SK-N-SH treated with all-trans-retinoic acid at 6 μM for 48 hours (cell line): Measurements from ENCODE around the gene TMED1.

Source experiments
- ATAC-seq: fragments of 200-7000 bp; cut with Tn5 transposase; 3 replicates; pipeline ENCODE4 v1.9.1; 2020; ENCODE audit warnings: mild to moderate bottlenecking, moderate library complexity
- ARNTL ChIP-seq: fragments of 450-650 bp; formaldehyde crosslinking; IDR thresholded peaks from 2 replicates; pipeline ENCODE4 v1.5.0; 2020; ENCODE audit warnings: low read depth, mild to moderate bottlenecking, moderate library complexity, borderline replicate concordance
- BACH2 ChIP-seq: fragments of 250-450 bp; sonication (Bioruptor Pico); IDR thresholded peaks from 2 replicates; pipeline ENCODE4 v1.9.0; 2021; ENCODE audit warnings: mild to moderate bottlenecking, borderline replicate concordance
- CSDC2 ChIP-seq: fragments of 250-450 bp; sonication (Bioruptor Pico); IDR thresholded peaks from 2 replicates; pipeline ENCODE4 v1.5.0; 2020; ENCODE audit warnings: mild to moderate bottlenecking, moderate library complexity
- CSRNP3 ChIP-seq: fragments of 250-450 bp; sonication (Bioruptor Pico); IDR thresholded peaks from 2 replicates; pipeline ENCODE4 v1.5.1; 2021; ENCODE audit warnings: mild to moderate bottlenecking, moderate library complexity
- ESRRG ChIP-seq: fragments of 250-450 bp; sonication (Bioruptor Pico); IDR thresholded peaks from 2 replicates; pipeline ENCODE4 v1.6.1; 2021; ENCODE audit warnings: mild to moderate bottlenecking
- GLIS3 ChIP-seq: fragments of 250-450 bp; sonication (Bioruptor Pico); IDR thresholded peaks from 2 replicates; pipeline ENCODE4 v1.5.0; 2020; ENCODE audit warnings: mild to moderate bottlenecking, moderate library complexity
- ISL1 ChIP-seq: fragments of 250-450 bp; sonication (Bioruptor Pico); IDR thresholded peaks from 2 replicates; pipeline ENCODE4 v2.1.2; 2022; ENCODE audit warnings: mild to moderate bottlenecking, moderate library complexity
- PPARA ChIP-seq: fragments of 250-450 bp; sonication (Bioruptor Pico); IDR thresholded peaks from 2 replicates; pipeline ENCODE4 v1.5.0; 2020; ENCODE audit warnings: mild to moderate bottlenecking, borderline replicate concordance
- SNAI2 ChIP-seq: fragments of 250-450 bp; sonication (Bioruptor Pico); IDR thresholded peaks from 2 replicates; pipeline ENCODE4 v1.5.0; 2020; ENCODE audit warnings: mild to moderate bottlenecking, moderate library complexity
- TCF4 ChIP-seq: fragments of 250-450 bp; sonication (Bioruptor Pico); IDR thresholded peaks from 2 replicates; pipeline ENCODE4 v1.8.0; 2021; ENCODE audit warnings: mild to moderate bottlenecking, moderate library complexity, borderline replicate concordance
- TOX ChIP-seq: fragments of 250-450 bp; sonication (Bioruptor Pico); IDR thresholded peaks from 2 replicates; pipeline ENCODE4 v1.8.0; 2021; ENCODE audit warnings: mild to moderate bottlenecking, moderate library complexity, borderline replicate concordance
- ZC3H10 ChIP-seq: fragments of 250-450 bp; sonication (Bioruptor Pico); IDR thresholded peaks from 2 replicates; pipeline ENCODE4 v1.5.1; 2021; ENCODE audit warnings: mild to moderate bottlenecking, moderate library complexity
- ZFP3 ChIP-seq: fragments of 250-450 bp; sonication (Bioruptor Pico); IDR thresholded peaks from 2 replicates; pipeline ENCODE4 v1.5.0; 2020; ENCODE audit warnings: mild to moderate bottlenecking, moderate library complexity
- ZNF565 ChIP-seq: fragments of 450-650 bp; formaldehyde crosslinking; conservative IDR thresholded peaks from 2 replicates; pipeline ENCODE4 v1.5.0; 2020; ENCODE audit warnings: low read depth, mild to moderate bottlenecking, moderate library complexity
- ZNF70 ChIP-seq: fragments of 450-650 bp; formaldehyde crosslinking; IDR thresholded peaks from 2 replicates; pipeline ENCODE4 v1.5.0; 2020; ENCODE audit warnings: mild to moderate bottlenecking, moderate library complexity
- TF ChIP-seq, protein P1 (sequence below): fragments of 250-450 bp; sonication (Bioruptor Pico); IDR thresholded peaks from 2 replicates; pipeline ENCODE4 v1.8.0; 2020; ENCODE audit warnings: mild to moderate bottlenecking, moderate library complexity, borderline replicate concordance
- TF ChIP-seq, protein P2 (sequence below): fragments of 250-450 bp; sonication (Bioruptor Pico); IDR thresholded peaks from 2 replicates; pipeline ENCODE4 v1.5.1; 2020; ENCODE audit warnings: low read depth, mild to moderate bottlenecking, moderate library complexity
- TF ChIP-seq, protein P3 (sequence below): fragments of 250-450 bp; sonication (Bioruptor Pico); IDR thresholded peaks from 2 replicates; pipeline ENCODE4 v1.5.0; 2020; ENCODE audit warnings: mild to moderate bottlenecking, moderate library complexity
- TF ChIP-seq, protein P4 (sequence below): fragments of 250-450 bp; sonication (Bioruptor Pico); IDR thresholded peaks from 2 replicates; pipeline ENCODE4 v1.8.0; 2021; ENCODE audit warnings: low read depth, mild to moderate bottlenecking, moderate library complexity, borderline replicate concordance

The TMED1 gene

GRCh38 chr19:10852098-10852800 is 16.2 kb upstream of the TMED1 start (continued):
- TF ChIP-seq, protein P1, sequence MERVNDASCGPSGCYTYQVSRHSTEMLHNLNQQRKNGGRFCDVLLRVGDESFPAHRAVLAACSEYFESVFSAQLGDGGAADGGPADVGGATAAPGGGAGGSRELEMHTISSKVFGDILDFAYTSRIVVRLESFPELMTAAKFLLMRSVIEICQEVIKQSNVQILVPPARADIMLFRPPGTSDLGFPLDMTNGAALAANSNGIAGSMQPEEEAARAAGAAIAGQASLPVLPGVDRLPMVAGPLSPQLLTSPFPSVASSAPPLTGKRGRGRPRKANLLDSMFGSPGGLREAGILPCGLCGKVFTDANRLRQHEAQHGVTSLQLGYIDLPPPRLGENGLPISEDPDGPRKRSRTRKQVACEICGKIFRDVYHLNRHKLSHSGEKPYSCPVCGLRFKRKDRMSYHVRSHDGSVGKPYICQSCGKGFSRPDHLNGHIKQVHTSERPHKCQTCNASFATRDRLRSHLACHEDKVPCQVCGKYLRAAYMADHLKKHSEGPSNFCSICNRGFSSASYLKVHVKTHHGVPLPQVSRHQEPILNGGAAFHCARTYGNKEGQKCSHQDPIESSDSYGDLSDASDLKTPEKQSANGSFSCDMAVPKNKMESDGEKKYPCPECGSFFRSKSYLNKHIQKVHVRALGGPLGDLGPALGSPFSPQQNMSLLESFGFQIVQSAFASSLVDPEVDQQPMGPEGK (CRISPR knock-in tag): no peak

DNA sequence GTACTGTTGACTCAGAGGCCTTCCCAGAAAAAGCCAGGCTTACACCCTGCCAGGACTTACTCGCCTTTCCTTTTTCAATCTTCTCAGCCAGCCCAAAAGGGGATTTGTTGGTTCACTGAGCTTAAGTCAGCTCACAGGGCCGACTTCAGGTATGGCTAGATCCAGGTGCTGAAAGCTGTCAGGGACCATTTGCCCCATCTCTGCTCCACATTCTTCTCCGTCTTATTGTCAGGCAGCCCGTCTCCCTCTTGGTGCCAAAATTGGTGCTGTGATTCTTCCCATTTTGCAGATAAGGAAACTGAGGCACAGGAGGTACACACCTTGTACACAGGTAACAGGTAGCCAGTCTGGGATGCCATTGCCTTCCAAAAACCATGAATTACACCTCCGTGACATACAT is 14.6 kb upstream of the TMED1 start:
- no peak for ATAC-seq

GRCh38 chr19:10848230-10848856 is 12.3 kb upstream of the TMED1 start, which contains the start of gene C19orf38:
Gene C19orf38 (plus strand): TSS chr19:10848415. CDS start chr19:10848509, 94 bp downstream.
- ATAC-seq: no peak
- TF ChIP-seq ARNTL (CRISPR knock-in tag) (no peak), ZFP3 (CRISPR knock-in tag) (no peak), TOX (no peak), GLIS3 (no peak), ESRRG (CRISPR knock-in tag) (no peak), SNAI2 (CRISPR knock-in tag) (no peak), ZC3H10 (CRISPR knock-in tag) (no peak), CSRNP3 (no peak), PPARA (CRISPR knock-in tag) (no peak), TCF4 (CRISPR knock-in tag) (no peak), BACH2 (CRISPR knock-in tag) (no peak)
- TF ChIP-seq, protein P2, sequence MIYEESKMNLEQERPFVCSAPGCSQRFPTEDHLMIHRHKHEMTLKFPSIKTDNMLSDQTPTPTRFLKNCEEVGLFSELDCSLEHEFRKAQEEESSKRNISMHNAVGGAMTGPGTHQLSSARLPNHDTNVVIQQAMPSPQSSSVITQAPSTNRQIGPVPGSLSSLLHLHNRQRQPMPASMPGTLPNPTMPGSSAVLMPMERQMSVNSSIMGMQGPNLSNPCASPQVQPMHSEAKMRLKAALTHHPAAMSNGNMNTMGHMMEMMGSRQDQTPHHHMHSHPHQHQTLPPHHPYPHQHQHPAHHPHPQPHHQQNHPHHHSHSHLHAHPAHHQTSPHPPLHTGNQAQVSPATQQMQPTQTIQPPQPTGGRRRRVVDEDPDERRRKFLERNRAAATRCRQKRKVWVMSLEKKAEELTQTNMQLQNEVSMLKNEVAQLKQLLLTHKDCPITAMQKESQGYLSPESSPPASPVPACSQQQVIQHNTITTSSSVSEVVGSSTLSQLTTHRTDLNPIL (CRISPR knock-in tag): no peak
- TF ChIP-seq, protein P3, sequence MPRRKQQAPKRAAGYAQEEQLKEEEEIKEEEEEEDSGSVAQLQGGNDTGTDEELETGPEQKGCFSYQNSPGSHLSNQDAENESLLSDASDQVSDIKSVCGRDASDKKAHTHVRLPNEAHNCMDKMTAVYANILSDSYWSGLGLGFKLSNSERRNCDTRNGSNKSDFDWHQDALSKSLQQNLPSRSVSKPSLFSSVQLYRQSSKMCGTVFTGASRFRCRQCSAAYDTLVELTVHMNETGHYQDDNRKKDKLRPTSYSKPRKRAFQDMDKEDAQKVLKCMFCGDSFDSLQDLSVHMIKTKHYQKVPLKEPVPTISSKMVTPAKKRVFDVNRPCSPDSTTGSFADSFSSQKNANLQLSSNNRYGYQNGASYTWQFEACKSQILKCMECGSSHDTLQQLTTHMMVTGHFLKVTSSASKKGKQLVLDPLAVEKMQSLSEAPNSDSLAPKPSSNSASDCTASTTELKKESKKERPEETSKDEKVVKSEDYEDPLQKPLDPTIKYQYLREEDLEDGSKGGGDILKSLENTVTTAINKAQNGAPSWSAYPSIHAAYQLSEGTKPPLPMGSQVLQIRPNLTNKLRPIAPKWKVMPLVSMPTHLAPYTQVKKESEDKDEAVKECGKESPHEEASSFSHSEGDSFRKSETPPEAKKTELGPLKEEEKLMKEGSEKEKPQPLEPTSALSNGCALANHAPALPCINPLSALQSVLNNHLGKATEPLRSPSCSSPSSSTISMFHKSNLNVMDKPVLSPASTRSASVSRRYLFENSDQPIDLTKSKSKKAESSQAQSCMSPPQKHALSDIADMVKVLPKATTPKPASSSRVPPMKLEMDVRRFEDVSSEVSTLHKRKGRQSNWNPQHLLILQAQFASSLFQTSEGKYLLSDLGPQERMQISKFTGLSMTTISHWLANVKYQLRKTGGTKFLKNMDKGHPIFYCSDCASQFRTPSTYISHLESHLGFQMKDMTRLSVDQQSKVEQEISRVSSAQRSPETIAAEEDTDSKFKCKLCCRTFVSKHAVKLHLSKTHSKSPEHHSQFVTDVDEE: no peak
- TF ChIP-seq, protein P4, sequence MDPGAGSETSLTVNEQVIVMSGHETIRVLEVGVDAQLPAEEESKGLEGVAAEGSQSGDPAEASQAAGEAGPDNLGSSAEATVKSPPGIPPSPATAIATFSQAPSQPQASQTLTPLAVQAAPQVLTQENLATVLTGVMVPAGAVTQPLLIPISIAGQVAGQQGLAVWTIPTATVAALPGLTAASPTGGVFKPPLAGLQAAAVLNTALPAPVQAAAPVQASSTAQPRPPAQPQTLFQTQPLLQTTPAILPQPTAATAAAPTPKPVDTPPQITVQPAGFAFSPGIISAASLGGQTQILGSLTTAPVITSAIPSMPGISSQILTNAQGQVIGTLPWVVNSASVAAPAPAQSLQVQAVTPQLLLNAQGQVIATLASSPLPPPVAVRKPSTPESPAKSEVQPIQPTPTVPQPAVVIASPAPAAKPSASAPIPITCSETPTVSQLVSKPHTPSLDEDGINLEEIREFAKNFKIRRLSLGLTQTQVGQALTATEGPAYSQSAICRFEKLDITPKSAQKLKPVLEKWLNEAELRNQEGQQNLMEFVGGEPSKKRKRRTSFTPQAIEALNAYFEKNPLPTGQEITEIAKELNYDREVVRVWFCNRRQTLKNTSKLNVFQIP (CRISPR knock-in tag): no peak
- TF ChIP-seq, protein P1 (CRISPR knock-in tag): no peak

More for the DNA sequence above, 14.6 kb upstream of the TMED1 start:
- TF ChIP-seq, protein P1 (CRISPR knock-in tag): no peak
- TF ChIP-seq CSDC2 (no peak), TOX (no peak), ARNTL (CRISPR knock-in tag) (no peak), ISL1 (CRISPR knock-in tag) (no peak), ZNF70 (CRISPR knock-in tag) (no peak), ZC3H10 (CRISPR knock-in tag) (no peak), ZNF565 (no peak)
- TF ChIP-seq, all 23 proteins: peak for 0
